B cell (primary cell): ENCODE measurements around the gene DYNC2H1. TPM values are rescaled to one million over a fixed set of nuclear protein-coding genes. Genes with fewer than 3 reads are reported as not detected.

Source experiments
- ATAC-seq: fragments of 200-7000 bp; cut with Tn5 transposase; one replicate; pipeline ENCODE4 v1.10.0; 2021; ENCODE audit warnings: low read depth, mild to moderate bottlenecking, moderate number of reproducible peaks, moderate library complexity
- CTCF ChIA-PET: fragments of 350-600 bp; sonication (Branson Sonifier 250); formaldehyde crosslinking; loops from one replicate; lab custom pipeline; 2021; ENCODE audit warnings: antibody characterized with exemption, inconsistent platforms; lab: Charles Lee
- POLR2A ChIA-PET: fragments of 350-600 bp; sonication (Branson Sonifier 250); formaldehyde crosslinking; loops from one replicate; lab custom pipeline; 2021; ENCODE audit warnings: antibody characterized with exemption; lab: Charles Lee
- DNase-seq: peaks from one replicate; pipeline ENCODE4 v3.0.0; 2013
- H2AFZ ChIP-seq: 2 replicates; pipeline ENCODE4 v1.6.1; 2012; ENCODE audit warnings: mild to moderate bottlenecking, low read depth, low read length; ENCODE audit not compliant: insufficient read depth, poor library complexity, severe bottlenecking
- H3K27ac ChIP-seq, 2 donors: 1 replicate in 1 of 2; 2 replicates in 1 of 2; pipeline ENCODE4 v1.5.1; 2012 to 2013; ENCODE audit warnings: low read length in 2 of 2, mild to moderate bottlenecking in 2 of 2, moderate library complexity in 1 of 2
- H3K27me3 ChIP-seq, 4 experiments: fragments of 200-600 bp in 1 of 4; sonication (generic) in 1 of 4; replicated peaks in 1 of 4; 1 replicate in 2 of 4; 2 replicates in 2 of 4; pipeline versions ENCODE4 v1.6.1 to v1.7.0; 2013 to 2016; ENCODE audit warnings: low read length in 3 of 4, mild to moderate bottlenecking in 2 of 4, mixed read lengths in 1 of 4, moderate library complexity in 1 of 4; ENCODE audit not compliant: insufficient read depth in 4 of 4, control insufficient read depth in 3 of 4; ENCODE audit errors: control extremely low read depth in 1 of 4
- H3K36me3 ChIP-seq, 2 experiments: replicated peaks in 1 of 2; 1 replicate in 1 of 2; 2 replicates in 1 of 2; pipeline versions ENCODE4 v1.6.1 to v1.7.1; 2013; ENCODE audit warnings: low read length in 1 of 2; ENCODE audit not compliant: insufficient read depth in 2 of 2, control insufficient read depth in 1 of 2; ENCODE audit errors: control extremely low read depth in 1 of 2, extremely low read depth in 1 of 2
- H3K4me1 ChIP-seq, 2 donors: fragments of 200-600 bp in 1 of 2; sonication (generic) in 1 of 2; 1 replicate in 1 of 2; 2 replicates in 1 of 2; pipeline versions ENCODE4 v1.5.1 to v1.6.1; 2013 to 2017; ENCODE audit warnings: low read length in 2 of 2; ENCODE audit not compliant: control insufficient read depth in 2 of 2, insufficient read depth in 2 of 2
- H3K4me2 ChIP-seq: replicated peaks from 2 replicates; pipeline ENCODE3; 2012; ENCODE audit warnings: mild to moderate bottlenecking, low read depth, low read length; ENCODE audit not compliant: poor library complexity, severe bottlenecking
- H3K4me3 ChIP-seq, 5 experiments: fragments of 200-600 bp in 1 of 5; sonication (generic) in 1 of 5; 1 replicate in 3 of 5; 2 replicates in 2 of 5; pipeline versions ENCODE4 v1.5.1 to v1.7.0; 2011 to 2016; ENCODE audit warnings: low read length in 4 of 5, mild to moderate bottlenecking in 4 of 5, low read depth in 2 of 5, control low read depth in 1 of 5, moderate library complexity in 1 of 5; ENCODE audit not compliant: insufficient read depth in 1 of 5; ENCODE audit errors: control extremely low read depth in 1 of 5, extremely low read depth in 1 of 5
- H3K79me2 ChIP-seq: fragments of 200-600 bp; sonication (generic); one replicate; pipeline ENCODE4 v1.6.0; 2016; ENCODE audit warnings: low read length; ENCODE audit not compliant: control insufficient read depth, insufficient read depth
- H3K9ac ChIP-seq: fragments of 200-600 bp; sonication (generic); 2 replicates; pipeline ENCODE4 v1.6.1; 2017; ENCODE audit warnings: mild to moderate bottlenecking, low read length, moderate library complexity
- H3K9me3 ChIP-seq, 3 donors: one replicate each; pipeline versions ENCODE4 v1.6.1 to v1.7.1; 2013; ENCODE audit warnings: low read length in 2 of 3; ENCODE audit not compliant: control insufficient read depth in 2 of 3, insufficient read depth in 1 of 3; ENCODE audit errors: control extremely low read depth in 1 of 3
- H4K20me1 ChIP-seq: 2 replicates; pipeline ENCODE4 v1.6.0; 2012; ENCODE audit warnings: mild to moderate bottlenecking, low read length; ENCODE audit not compliant: insufficient read depth, control insufficient read depth, poor library complexity, severe bottlenecking
- H3K27ac Mint-ChIP-seq: one replicate; pipeline ENCODE4 v1.8.0; 2021; ENCODE audit warnings: mixed read lengths
- H3K27me3 Mint-ChIP-seq: one replicate; pipeline ENCODE4 v1.8.0; 2021; ENCODE audit warnings: mixed read lengths
- H3K4me1 Mint-ChIP-seq: one replicate; pipeline ENCODE4 v1.8.0; 2021; ENCODE audit warnings: mixed read lengths
- H3K4me3 Mint-ChIP-seq: one replicate; pipeline ENCODE4 v1.8.0; 2021; ENCODE audit warnings: mixed read lengths
- H3K9me3 Mint-ChIP-seq: one replicate; pipeline ENCODE4 v1.8.0; 2022; ENCODE audit warnings: mixed read lengths; ENCODE audit not compliant: insufficient read depth
- CTCF ChIP-seq: fragments of 200-600 bp; IDR thresholded peaks from one replicate; pipeline ENCODE4 v1.8.0; 2022; ENCODE audit warnings: antibody characterized with exemption, mild to moderate bottlenecking
- EZH2 ChIP-seq: IDR thresholded peaks from 2 replicates; pipeline ENCODE4 v1.6.1; 2012; ENCODE audit warnings: borderline replicate concordance, low read depth, mild to moderate bottlenecking, moderate library complexity, low read length; ENCODE audit not compliant: insufficient read depth, poor library complexity, severe bottlenecking
- WGBS: methylation state at CpG from one replicate; pipeline ENCODE4 v1.1.5; 2013; ENCODE audit warnings: missing lambda C conversion rate; ENCODE audit not compliant: insufficient coverage; 5-methylcytosine and 5-hydroxymethylcytosine counted together
- intact Hi-C: fragments of 100-400 bp; cut with micrococcal nuclease; formaldehyde crosslinking; loops from one replicate; pipeline ENCODE4 v1.10.0; 2022
- polyA plus RNA-seq: library from polyadenylated mRNA; depleted of rRNA; stranded (reverse); fragments of >200 nt; gene quantifications from 2 replicates; pipeline ENCODE4 v1.2.3, GENCODE V29; 2012
- total RNA-seq, 2 donors: library from RNA; stranded (reverse); fragments of 120-200 nt in 1 of 2; gene quantifications; 1 replicate in 1 of 2; 2 replicates in 1 of 2; pipeline versions ENCODE4 v1.2.3 to v1.2.4, GENCODE V29; 2013 to 2022

Gene DYNC2H1
- total and polyA plus RNA-seq, 2 donors (not counting 1 experiment from before 2014, with no cell fraction given), result 0.92 to 7.8 TPM

GRCh38 chr11:103326070-103326794 lies 217.0 kb downstream of the DYNC2H1 start:
- ATAC-seq, result peak; percentile 45
- intact Hi-C loops, result no loop called here

More at GRCh38 chr11:103326070-103326794, 217.0 kb downstream of the DYNC2H1 start:
- no peak overlapping the region for H3K27ac ChIP-seq
- H3K4me2 ChIP-seq, result peak overlapping the region; percentile 9
- POLR2A ChIA-PET, result no interaction called here
- H4K20me1 ChIP-seq, result no peaks in the 10 kb centered on the region
- 72% methylated on average over 25 of the region's 25 CpGs for WGBS
- TF ChIP-seq CTCF (peak; percentile 46), EZH2 (no peak)
- H3K4me1 ChIP-seq, result no peaks in the 10 kb centered on the region
- no peak overlapping the region for H3K9ac ChIP-seq
- no peaks in the 10 kb centered on the region for H3K27me3 ChIP-seq
- Mint-ChIP-seq H3K4me1 (peaks cover 5% of the 10 kb centered on the region), H3K27ac (no peak overlapping the region), H3K27me3 (peaks cover 3% of the 10 kb centered on the region), H3K9me3 (no peaks in the 10 kb centered on the region), H3K4me3 (no peak overlapping the region)
- CTCF ChIA-PET, result no interaction called here
- H3K36me3 ChIP-seq, result no peaks in the 10 kb centered on the region
- no peaks in the 10 kb centered on the region for H3K79me2 ChIP-seq
- H3K4me3 ChIP-seq, result no peak overlapping the region
- DNase-seq, result peak; percentile 41
- H2AFZ ChIP-seq, result no peak overlapping the region
- H3K9me3 ChIP-seq, result no peaks in the 10 kb centered on the region
